Transverse colon (tissue), 4 donors: ENCODE results near the gene DBI. TPM values are rescaled to one million over a fixed set of nuclear protein-coding genes. Genes with fewer than 3 reads are reported as not detected.

Source experiments
- DNase-seq: peaks from one replicate; pipeline ENCODE4 v3.0.0-alpha.2; 2019
- H3K27ac ChIP-seq, 4 donors: fragments of 200-600 bp; sonication (generic); 2 replicates each; pipeline ENCODE4 v1.5.1; 2016 to 2018; ENCODE audit warnings: inconsistent platforms in 4 of 4
- H3K27me3 ChIP-seq: fragments of 200-600 bp; sonication (generic); 2 replicates; pipeline ENCODE4 v1.5.1; 2017; ENCODE audit warnings: inconsistent platforms
- H3K36me3 ChIP-seq, 4 donors: fragments of 200-600 bp; sonication (generic); 2 replicates each; pipeline ENCODE4 v1.5.1; 2017 to 2019; ENCODE audit warnings: inconsistent platforms in 4 of 4
- H3K4me1 ChIP-seq, 4 donors: fragments of 200-600 bp; sonication (generic); 2 replicates each; pipeline ENCODE4 v1.5.1; 2017 to 2020; ENCODE audit warnings: inconsistent platforms in 4 of 4
- H3K4me3 ChIP-seq, 4 donors: fragments of 200-600 bp; sonication (generic); 1 replicate in 1 of 4; 2 replicates in 3 of 4; pipeline versions ENCODE4 v1.5.1 to v1.6.1; 2017 to 2019; ENCODE audit warnings: inconsistent platforms in 4 of 4
- H3K9me3 ChIP-seq, 2 donors: fragments of 200-600 bp; sonication (generic); 2 replicates each; pipeline ENCODE4 v1.5.1; 2017 to 2019; ENCODE audit warnings: inconsistent platforms in 2 of 2
- EP300 ChIP-seq: sonication (generic); formaldehyde crosslinking; IDR thresholded peaks from one replicate; pipeline ENCODE4 v1.6.1; 2017; ENCODE audit warnings: antibody characterized with exemption, low read depth
- POLR2A ChIP-seq: fragments of 450-650 bp; IDR thresholded peaks from one replicate; pipeline ENCODE4 v1.6.1; 2016; ENCODE audit warnings: antibody characterized with exemption, mild to moderate bottlenecking, moderate library complexity
- POLR2AphosphoS5 ChIP-seq, 3 donors: sonication (generic); formaldehyde crosslinking; IDR thresholded peaks; one replicate each; pipeline ENCODE4 v1.6.1; 2016; ENCODE audit warnings: antibody characterized with exemption in 3 of 3
- WGBS, 2 donors: methylation state at CpG; one replicate each; pipeline ENCODE4 v1.1.5; 2018; ENCODE audit warnings: low coverage in 1 of 2; 5-methylcytosine and 5-hydroxymethylcytosine counted together
- in situ Hi-C, 4 donors: fragments of 200-750 bp; cut with MboI; loops; one replicate each; pipeline versions ENCODE4 v1.15.0 to v1.15.1; 2017; ENCODE audit warnings: low sequenced_read_pairs in 3 of 4, low pct_ligation_motif_present in 1 of 4, low pct_unique_long_range_greater_than_20kb in 1 of 4
- intact Hi-C: fragments of 100-400 bp; cut with DNase I; formaldehyde crosslinking; loops from one replicate; pipeline ENCODE4 v1.15.1; 2023; ENCODE audit warnings: low total_unique reads
- total RNA-seq, 4 donors: library from RNA; depleted of rRNA; stranded (reverse); fragments of >200 nt; gene quantifications; one replicate each; pipeline ENCODE4 v1.1.0, GENCODE V29; 2016
- TF ChIP-seq, protein P1 (sequence below), 5 experiments: fragments of 200-600 bp in 3 of 5; fragments of 450-650 bp in 2 of 5; sonication (generic) in 3 of 5; IDR thresholded peaks; 1 replicate in 2 of 5; 2 replicates in 3 of 5; pipeline ENCODE4 v1.5.1; 2016 to 2017; ENCODE audit warnings: antibody characterized with exemption in 5 of 5, inconsistent platforms in 3 of 5, mild to moderate bottlenecking in 2 of 5, moderate library complexity in 1 of 5

Gene DBI
- 100 to 1,000 TPM in 2 of 4 donors, 10 to 100 TPM in 2; 33.8 to 212 (median 149) TPM for total RNA-seq

DNA sequence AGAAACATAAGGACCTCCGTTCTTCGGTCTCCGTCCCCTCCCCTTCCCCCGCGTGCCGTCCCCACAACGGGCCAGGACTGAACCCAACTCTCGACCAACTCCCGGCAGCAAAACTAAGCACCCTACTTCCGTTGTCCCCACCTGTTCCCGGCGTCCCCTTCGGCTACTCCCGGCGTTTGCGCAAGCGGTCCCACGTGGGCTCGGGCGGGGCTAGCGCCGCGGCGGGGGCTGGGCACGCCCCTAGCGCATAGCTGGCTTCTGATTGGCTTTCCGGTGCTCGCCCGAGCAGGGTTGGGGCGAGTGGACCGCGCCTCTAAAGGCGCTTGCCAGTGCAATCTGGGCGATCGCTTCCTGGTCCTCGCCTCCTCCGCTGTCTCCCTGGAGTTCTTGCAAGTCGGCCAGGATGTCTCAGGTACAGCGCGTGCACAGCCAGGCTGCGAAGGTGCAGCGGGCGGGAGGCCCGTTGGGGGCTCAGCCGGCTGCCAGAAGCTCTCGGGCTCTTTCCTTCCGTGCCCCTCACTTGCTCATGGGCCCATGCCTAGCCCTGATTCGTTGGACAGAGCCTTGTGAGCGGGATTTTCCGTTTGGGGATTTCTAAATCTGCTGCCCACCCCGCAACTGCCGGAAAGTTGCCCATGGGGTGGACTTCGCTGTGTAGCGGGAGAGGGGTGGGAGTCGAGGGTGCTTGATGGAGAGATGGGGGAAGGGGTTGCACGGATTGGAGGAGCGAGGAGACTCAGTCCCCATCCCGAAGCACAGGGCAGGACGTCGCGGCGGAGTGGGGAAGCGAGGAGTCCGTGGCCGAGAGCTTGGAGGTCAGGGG lies at the start of gene DBI, which contains the start of gene C2orf76:
TSS of gene DBI (plus strand) at position 329 of the 823 bp plus-strand sequence. CDS start at position 404, 75 bp downstream.
TSS of gene C2orf76 (minus strand) at position 186 of the 823 bp plus-strand sequence. CDS start 26,875 bp downstream, outside the sequence.
- peaks cover 0 to 34% (median 7%) of the 10 kb centered on the region in 4 donors for H3K36me3 ChIP-seq
- peak; percentile 97 for DNase-seq
- TF ChIP-seq POLR2A (peak; percentile 97), POLR2AphosphoS5 (IDR thresholded peaks at IDR 0.05) (peak; percentile 96 to 99 (median 98)), EP300 (peak; percentile 55)
- TF ChIP-seq, protein P1, sequence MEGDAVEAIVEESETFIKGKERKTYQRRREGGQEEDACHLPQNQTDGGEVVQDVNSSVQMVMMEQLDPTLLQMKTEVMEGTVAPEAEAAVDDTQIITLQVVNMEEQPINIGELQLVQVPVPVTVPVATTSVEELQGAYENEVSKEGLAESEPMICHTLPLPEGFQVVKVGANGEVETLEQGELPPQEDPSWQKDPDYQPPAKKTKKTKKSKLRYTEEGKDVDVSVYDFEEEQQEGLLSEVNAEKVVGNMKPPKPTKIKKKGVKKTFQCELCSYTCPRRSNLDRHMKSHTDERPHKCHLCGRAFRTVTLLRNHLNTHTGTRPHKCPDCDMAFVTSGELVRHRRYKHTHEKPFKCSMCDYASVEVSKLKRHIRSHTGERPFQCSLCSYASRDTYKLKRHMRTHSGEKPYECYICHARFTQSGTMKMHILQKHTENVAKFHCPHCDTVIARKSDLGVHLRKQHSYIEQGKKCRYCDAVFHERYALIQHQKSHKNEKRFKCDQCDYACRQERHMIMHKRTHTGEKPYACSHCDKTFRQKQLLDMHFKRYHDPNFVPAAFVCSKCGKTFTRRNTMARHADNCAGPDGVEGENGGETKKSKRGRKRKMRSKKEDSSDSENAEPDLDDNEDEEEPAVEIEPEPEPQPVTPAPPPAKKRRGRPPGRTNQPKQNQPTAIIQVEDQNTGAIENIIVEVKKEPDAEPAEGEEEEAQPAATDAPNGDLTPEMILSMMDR (IDR thresholded peaks at IDR 0.05): no peak
- H3K9me3 ChIP-seq: no peaks in the 10 kb centered on the region
- H3K27ac ChIP-seq: peak within 1 kb of the TSS; percentile 89 to 95 (median 94)
- intact Hi-C loops (no loop called here), in situ Hi-C loops (no loop called here)
- peaks cover 13 to 38% (median 24%) of the 10 kb centered on the region in 4 donors for H3K4me1 ChIP-seq
- H3K4me3 ChIP-seq: peak within 1 kb of the TSS; percentile 60 to 67 (median 66)
- H3K27me3 ChIP-seq: no peaks in the 10 kb centered on the region
- 0% methylated on average over 60 of the region's 65 CpGs; no CpG with 5 or more reads in 1 of the 2 donors for WGBS, 2 donors

DNA sequence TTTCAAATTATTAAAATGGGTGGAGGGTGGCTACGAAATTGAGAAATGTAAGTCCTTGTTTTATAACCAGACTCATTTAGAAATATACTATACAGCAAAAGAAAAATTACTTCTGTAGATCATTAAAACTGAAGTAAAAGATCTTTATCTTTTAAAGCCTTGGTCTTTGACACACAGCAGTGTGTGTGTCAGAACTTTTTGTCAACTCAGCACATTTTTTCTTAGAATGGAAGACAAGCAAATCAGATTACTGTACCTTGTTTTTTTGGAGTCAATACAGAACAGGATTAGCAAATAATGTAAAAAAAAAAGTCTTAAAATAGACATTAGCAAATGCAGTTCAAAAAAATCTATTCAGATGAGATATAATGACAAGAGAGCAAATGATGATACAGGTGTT lies 49.2 kb upstream of the DBI start:
- 79 to 80% methylated on average over 1 of the region's 1 CpG for WGBS, 2 donors
- DNase-seq: no peak
- Histone ChIP-seq H3K27ac (no peak overlapping the region), H3K27me3 (no peaks in the 10 kb centered on the region), H3K9me3 (no peaks in the 10 kb centered on the region), H3K4me1 (peaks cover 0 to 38% (median 8%) of the 10 kb centered on the region in 4 donors), H3K4me3 (no peak overlapping the region), H3K36me3 (no peaks in the 10 kb centered on the region)
- intact Hi-C loops: no loop called here
- no peak for TF ChIP-seq POLR2A
- TF ChIP-seq, protein P1 (IDR thresholded peaks at IDR 0.05): no peak
- no peak for TF ChIP-seq EP300
- TF ChIP-seq POLR2AphosphoS5 (IDR thresholded peaks at IDR 0.05): no peak
- in situ Hi-C loops: no loop called here

DNA sequence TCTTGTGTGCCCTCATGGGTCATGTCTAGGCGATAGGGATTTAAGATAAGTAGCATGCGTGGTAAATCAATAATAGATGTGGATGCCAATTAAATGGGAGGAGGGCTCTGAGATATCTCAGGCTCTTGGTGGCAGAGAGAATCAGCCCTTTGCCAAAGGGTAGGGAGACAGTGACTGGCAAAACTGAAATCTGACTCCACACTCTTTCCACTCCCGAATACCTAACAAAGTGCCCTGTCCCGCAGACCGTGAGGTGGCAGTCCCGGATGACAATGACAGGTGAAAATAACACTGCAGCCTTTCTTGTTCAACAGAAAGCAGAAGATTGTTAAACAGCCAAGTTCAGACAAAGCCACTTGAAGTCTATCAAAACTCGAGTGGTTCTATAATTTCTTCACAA lies 47.2 kb upstream of the DBI start:
- no peak overlapping the region for H3K27ac ChIP-seq
- TF ChIP-seq, protein P1 (IDR thresholded peaks at IDR 0.05): no peak
- TF ChIP-seq EP300 (no peak), POLR2A (no peak), POLR2AphosphoS5 (IDR thresholded peaks at IDR 0.05) (no peak)
- in situ Hi-C loops: no loop called here
- H3K36me3 ChIP-seq: no peaks in the 10 kb centered on the region
- intact Hi-C loops: no loop called here
- 78 to 87% methylated on average over 5 to 7 of the region's 7 CpGs for WGBS, 2 donors
- H3K9me3 ChIP-seq: no peaks in the 10 kb centered on the region
- peaks cover 0 to 25% (median 12%) of the 10 kb centered on the region in 4 donors for H3K4me1 ChIP-seq
- DNase-seq: no peak
- no peaks in the 10 kb centered on the region for H3K27me3 ChIP-seq
- H3K4me3 ChIP-seq: no peak overlapping the region

DNA sequence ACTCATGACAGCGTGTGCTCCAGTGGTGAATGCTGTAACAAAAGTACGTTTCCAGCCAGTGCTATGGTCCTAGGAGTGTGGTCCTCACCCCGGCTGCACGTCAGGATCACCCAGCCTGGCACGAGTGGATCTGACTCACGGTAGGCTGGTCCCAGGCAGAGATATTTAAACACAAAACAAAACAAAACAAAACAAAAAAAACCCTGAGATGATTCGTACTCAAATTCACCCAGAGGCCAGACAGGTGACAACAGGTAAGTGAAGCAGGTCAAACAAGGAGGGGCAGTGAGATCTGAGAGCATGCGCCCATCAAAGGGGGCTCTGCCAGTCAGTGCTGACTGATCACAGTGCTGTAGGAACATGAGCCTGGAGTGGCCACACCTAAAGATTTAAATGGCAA lies 43.3 kb upstream of the DBI start:
- Histone ChIP-seq H3K4me1 (peaks cover 0 to 7% (median 2%) of the 10 kb centered on the region in 4 donors), H3K27me3 (no peaks in the 10 kb centered on the region), H3K4me3 (no peak overlapping the region), H3K9me3 (no peaks in the 10 kb centered on the region), H3K27ac (no peak overlapping the region), H3K36me3 (no peaks in the 10 kb centered on the region)
- WGBS, 2 donors: 82 to 88% methylated on average over 7 to 8 of the region's 8 CpGs
- DNase-seq: no peak
- TF ChIP-seq, protein P1 (IDR thresholded peaks at IDR 0.05): no peak
- TF ChIP-seq POLR2A: no peak
- no peak for TF ChIP-seq POLR2AphosphoS5 (IDR thresholded peaks at IDR 0.05)
- TF ChIP-seq EP300: no peak
- in situ Hi-C loops: no loop called here
- intact Hi-C loops: no loop called here
